Natural killer cell treated with Interleukin-12 subunit alpha and Interleukin-12 subunit beta and Interleukin-15 and Interleukin-18, amount 100 ng/mL, for 72 hours (primary cell): ENCODE results near the gene PIAS1. TPM values are rescaled to one million over a fixed set of nuclear protein-coding genes. Genes with fewer than 3 reads are reported as not detected.

Experiments
- ATAC-seq, 2 donors: fragments of 150-1000 bp; cut with Tn5 transposase in 1 of 2; sonication (Bioruptor Pico), chemical (Tn5 transposase) in 1 of 2; 2 replicates each; pipeline ENCODE4 v1.10.0; 2021
- DNase-seq: peaks from one replicate; pipeline ENCODE4 v3.0.0; 2022; ENCODE audit warnings: low spot score
- H3K27ac Mint-ChIP-seq, 2 donors: 1 replicate in 1 of 2; 2 replicates in 1 of 2; pipeline ENCODE4 v1.8.0; 2022; ENCODE audit warnings: mixed read lengths in 2 of 2, mild to moderate bottlenecking in 1 of 2, moderate library complexity in 1 of 2
- H3K27me3 Mint-ChIP-seq, 2 donors: 1 replicate in 1 of 2; 2 replicates in 1 of 2; pipeline ENCODE4 v1.8.0; 2022; ENCODE audit warnings: mixed read lengths in 2 of 2
- H3K36me3 Mint-ChIP-seq: one replicate; pipeline ENCODE4 v1.8.0; 2022; ENCODE audit warnings: mixed read lengths
- H3K4me1 Mint-ChIP-seq, 2 donors: 1 replicate in 1 of 2; 2 replicates in 1 of 2; pipeline ENCODE4 v1.8.0; 2022; ENCODE audit warnings: low read depth in 2 of 2, mixed read lengths in 2 of 2, mild to moderate bottlenecking in 1 of 2
- H3K4me3 Mint-ChIP-seq: one replicate; pipeline ENCODE4 v1.8.0; 2022; ENCODE audit warnings: mixed read lengths
- H3K9me3 Mint-ChIP-seq: 2 replicates; pipeline ENCODE4 v1.8.0; 2022; ENCODE audit warnings: mixed read lengths
- total RNA-seq, 2 donors: library from RNA; stranded (reverse); gene quantifications; one replicate each; pipeline ENCODE4 v1.2.3, GENCODE V29; 2022

PIAS1 gene
- total RNA-seq, 2 donors from 2014 or later: 35.0 to 50.4 TPM

DNA sequence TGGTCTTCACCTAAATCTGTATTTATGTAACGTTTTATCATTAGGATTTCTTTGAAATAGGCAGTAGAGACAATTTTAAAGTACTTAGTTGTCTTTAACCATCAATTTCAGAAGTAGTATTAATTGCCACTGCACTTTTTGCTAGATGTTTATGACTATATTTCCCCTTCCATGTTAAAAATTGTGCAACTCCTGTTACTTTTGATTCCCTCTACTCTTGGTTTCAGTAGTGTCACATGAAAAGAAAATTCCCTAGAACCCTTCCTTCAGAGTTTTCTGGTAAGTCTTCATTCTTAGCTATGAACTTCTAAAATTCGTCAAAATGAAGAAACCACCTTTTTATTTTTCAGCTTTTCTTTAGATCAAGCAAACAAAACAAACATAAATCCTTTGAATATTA, 7.1 kb downstream of the PIAS1 start:
- no peaks in the 10 kb centered on the region for H3K9me3 Mint-ChIP-seq
- peaks cover 33 to 40% of the 10 kb centered on the region in 2 donors for H3K4me1 Mint-ChIP-seq
- DNase-seq (no peak), ATAC-seq (no peak)
- no peak overlapping the region for H3K4me3 Mint-ChIP-seq
- peak overlapping the region in 1 of 2 donors; percentile 47 for H3K27ac Mint-ChIP-seq
- no peaks in the 10 kb centered on the region for H3K36me3 Mint-ChIP-seq
- no peaks in the 10 kb centered on the region for H3K27me3 Mint-ChIP-seq

DNA sequence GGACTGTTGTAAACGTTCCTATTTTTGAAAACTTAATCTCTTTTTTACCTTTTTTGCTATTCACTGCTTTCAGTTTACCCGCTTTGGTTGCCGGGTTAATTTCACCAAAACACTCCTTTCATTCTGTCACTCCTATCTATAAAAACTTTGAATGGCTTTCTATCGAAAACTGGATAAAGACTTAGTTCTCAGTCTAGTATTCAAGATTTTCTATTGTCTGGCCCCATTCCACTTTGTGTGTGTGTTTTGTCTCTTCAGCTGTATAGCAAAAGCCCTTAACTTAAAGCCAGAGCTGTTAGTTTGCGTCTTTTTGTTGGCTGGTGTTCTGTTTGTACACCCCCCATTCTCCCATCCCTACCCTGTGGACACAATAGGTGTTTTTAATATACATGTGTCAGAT, 7.5 kb downstream of the PIAS1 start:
- no peaks in the 10 kb centered on the region for H3K36me3 Mint-ChIP-seq
- H3K4me1 Mint-ChIP-seq: peaks cover 28 to 36% of the 10 kb centered on the region in 2 donors
- peak overlapping the region; percentile 18 for H3K4me3 Mint-ChIP-seq
- ATAC-seq: no peak
- no peaks in the 10 kb centered on the region for H3K9me3 Mint-ChIP-seq
- H3K27me3 Mint-ChIP-seq: no peaks in the 10 kb centered on the region
- DNase-seq: no peak
- H3K27ac Mint-ChIP-seq: peak overlapping the region; percentile 47 to 58

- Mint-ChIP-seq H3K27me3 (no peaks in the 10 kb centered on the region), H3K4me3 (peak overlapping the region; percentile 18), H3K9me3 (no peaks in the 10 kb centered on the region), H3K27ac (peak overlapping the region; percentile 47 to 58), H3K4me1 (peaks cover 26 to 29% of the 10 kb centered on the region in 2 donors), H3K36me3 (no peaks in the 10 kb centered on the region)
- DNase-seq: no peak
- ATAC-seq: no peak
Measured at GRCh38 chr15:68062214-68062613, 8.1 kb downstream of the PIAS1 start.

DNA sequence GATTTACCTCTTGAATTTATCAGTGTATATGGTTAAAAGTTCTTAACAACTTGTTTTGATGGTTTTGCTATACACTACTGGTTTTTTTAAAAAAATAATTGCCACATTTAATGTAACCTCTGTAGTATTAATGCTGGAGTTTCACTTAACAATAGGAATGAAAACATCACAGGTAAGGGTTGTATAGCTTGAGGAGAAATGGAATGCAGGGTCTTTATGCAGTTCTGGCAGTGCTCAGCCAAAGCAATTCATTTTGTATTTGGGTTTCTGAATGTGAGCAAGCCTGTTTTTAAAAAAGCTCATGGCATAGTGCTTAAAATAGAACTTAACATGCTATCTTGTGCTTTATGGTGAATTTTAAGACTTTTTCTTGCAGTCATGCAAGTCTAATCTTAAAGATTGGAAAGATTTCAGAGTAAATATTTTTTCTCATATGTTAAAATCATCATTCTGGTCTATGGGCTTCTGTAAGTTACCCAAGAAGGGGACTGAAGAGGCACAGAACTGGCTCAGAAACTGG, 8.9 kb downstream of the PIAS1 start:
- H3K9me3 Mint-ChIP-seq: no peaks in the 10 kb centered on the region
- no peaks in the 10 kb centered on the region for H3K36me3 Mint-ChIP-seq
- H3K4me3 Mint-ChIP-seq: no peak overlapping the region
- H3K4me1 Mint-ChIP-seq: peaks cover 21 to 25% of the 10 kb centered on the region in 2 donors
- peak overlapping the region in 1 of 2 donors; percentile 29 for H3K27ac Mint-ChIP-seq
- DNase-seq (no peak), ATAC-seq (no peak)
- no peaks in the 10 kb centered on the region for H3K27me3 Mint-ChIP-seq

GRCh38 chr15:68063606-68064005, 9.5 kb downstream of the PIAS1 start:
- Mint-ChIP-seq H3K27me3 (no peaks in the 10 kb centered on the region), H3K4me3 (no peak overlapping the region), H3K36me3 (no peaks in the 10 kb centered on the region), H3K4me1 (peaks cover 21 to 25% of the 10 kb centered on the region in 2 donors), H3K27ac (no peak overlapping the region), H3K9me3 (no peaks in the 10 kb centered on the region)
- DNase-seq (no peak), ATAC-seq (no peak)

DNA sequence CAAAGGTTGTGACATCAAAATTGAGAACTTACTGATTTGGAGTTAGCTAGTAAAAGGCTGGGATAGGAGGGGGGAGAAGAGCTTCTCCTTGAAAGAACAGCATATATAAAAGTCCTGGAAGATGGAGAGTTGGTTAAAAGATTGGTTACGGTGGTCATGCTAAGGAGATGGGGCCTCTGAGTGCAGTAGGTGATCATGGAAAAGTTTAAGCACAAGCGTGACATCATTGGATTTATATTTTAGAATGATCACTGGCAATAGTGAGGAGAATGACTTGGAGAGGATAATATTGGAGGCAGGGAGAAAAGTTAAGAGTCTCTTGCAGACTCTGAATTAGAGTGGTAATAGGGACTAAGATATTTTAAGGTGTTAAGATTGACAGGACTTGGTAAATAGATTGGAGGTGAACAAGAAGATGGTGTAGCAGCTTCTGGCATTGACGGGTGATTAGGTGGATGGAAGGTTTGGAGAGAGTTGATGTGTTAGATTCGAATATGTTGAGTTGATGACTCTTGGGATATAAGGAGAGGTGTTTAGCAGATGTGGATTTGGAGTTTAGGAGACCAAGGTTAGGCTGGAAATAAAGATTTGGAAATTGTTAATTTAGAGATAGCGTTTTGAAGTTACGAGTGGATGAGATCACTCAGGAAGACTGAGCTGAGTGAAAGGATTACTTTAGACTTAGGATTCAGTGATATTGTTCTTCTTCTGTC, 19.6 kb downstream of the PIAS1 start:
- ATAC-seq (no peak), DNase-seq (no peak)
- Mint-ChIP-seq H3K27me3 (no peaks in the 10 kb centered on the region), H3K36me3 (no peaks in the 10 kb centered on the region), H3K4me3 (no peak overlapping the region), H3K9me3 (no peaks in the 10 kb centered on the region), H3K27ac (no peak overlapping the region), H3K4me1 (peaks cover 47 to 52% of the 10 kb centered on the region in 2 donors)

GRCh38 chr15:68075764-68076385, 21.8 kb downstream of the PIAS1 start:
- no peak for DNase-seq
- no peaks in the 10 kb centered on the region for H3K36me3 Mint-ChIP-seq
- H3K4me1 Mint-ChIP-seq: peaks cover 44 to 54% of the 10 kb centered on the region in 2 donors

GRCh38 chr15:68078365-68078764, 24.2 kb downstream of the PIAS1 start:
- no peak for ATAC-seq
- Mint-ChIP-seq H3K9me3 (no peaks in the 10 kb centered on the region), H3K4me1 (peaks cover 50 to 67% of the 10 kb centered on the region in 2 donors), H3K27me3 (no peaks in the 10 kb centered on the region), H3K36me3 (no peaks in the 10 kb centered on the region), H3K27ac (no peak overlapping the region), H3K4me3 (no peak overlapping the region)
- no peak for DNase-seq

More at GRCh38 chr15:68075764-68076385, 21.8 kb downstream of the PIAS1 start:
- no peak overlapping the region for H3K4me3 Mint-ChIP-seq
- no peak for ATAC-seq
- H3K27me3 Mint-ChIP-seq: no peaks in the 10 kb centered on the region
- no peak overlapping the region for H3K27ac Mint-ChIP-seq
- H3K9me3 Mint-ChIP-seq: no peaks in the 10 kb centered on the region

DNA sequence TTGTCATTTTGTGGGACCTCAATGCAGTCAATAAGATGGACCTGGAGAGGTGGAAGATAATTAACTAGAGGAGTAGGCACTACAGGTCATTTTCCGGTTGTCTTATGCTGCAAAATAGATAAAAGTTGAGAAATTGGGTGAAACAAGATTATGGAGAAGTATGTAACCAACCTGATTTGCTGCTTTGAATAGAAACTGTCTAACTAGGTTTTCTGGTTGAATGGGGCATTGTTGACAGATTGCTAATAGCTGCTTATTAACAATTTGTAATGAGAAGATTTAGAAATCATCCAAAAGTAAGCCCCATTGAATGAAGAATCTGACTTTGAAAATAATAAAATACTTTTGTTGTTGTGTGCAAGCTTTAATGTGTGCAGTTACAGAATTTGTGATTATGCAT, 26.2 kb downstream of the PIAS1 start:
- H3K4me1 Mint-ChIP-seq: peaks cover 52 to 69% of the 10 kb centered on the region in 2 donors
- H3K4me3 Mint-ChIP-seq: peak overlapping the region; percentile 2
- H3K27ac Mint-ChIP-seq: no peak overlapping the region
- DNase-seq (no peak), ATAC-seq (no peak)
- H3K36me3 Mint-ChIP-seq: no peaks in the 10 kb centered on the region
- H3K9me3 Mint-ChIP-seq: no peaks in the 10 kb centered on the region
- no peaks in the 10 kb centered on the region for H3K27me3 Mint-ChIP-seq

GRCh38 chr15:68080783-68081182, 26.7 kb downstream of the PIAS1 start:
- Mint-ChIP-seq H3K27me3 (no peaks in the 10 kb centered on the region), H3K27ac (peak overlapping the region in 1 of 2 donors; percentile 36), H3K36me3 (no peaks in the 10 kb centered on the region), H3K4me3 (no peak overlapping the region), H3K9me3 (no peaks in the 10 kb centered on the region), H3K4me1 (peaks cover 52 to 70% of the 10 kb centered on the region in 2 donors)
- ATAC-seq (no peak), DNase-seq (no peak)

GRCh38 chr15:68081869-68082505, 27.9 kb downstream of the PIAS1 start:
- DNase-seq (no peak), ATAC-seq (no peak)
- Mint-ChIP-seq H3K27ac (peak overlapping the region in 1 of 2 donors; percentile 36), H3K36me3 (peaks cover 5% of the 10 kb centered on the region), H3K9me3 (no peaks in the 10 kb centered on the region), H3K27me3 (no peaks in the 10 kb centered on the region), H3K4me3 (no peak overlapping the region), H3K4me1 (peaks cover 52 to 66% of the 10 kb centered on the region in 2 donors)

- Mint-ChIP-seq H3K36me3 (peaks cover 5% of the 10 kb centered on the region), H3K4me1 (peaks cover 47 to 60% of the 10 kb centered on the region in 2 donors), H3K9me3 (no peaks in the 10 kb centered on the region), H3K4me3 (no peak overlapping the region), H3K27ac (peak overlapping the region in 1 of 2 donors; percentile 36), H3K27me3 (no peaks in the 10 kb centered on the region)
- ATAC-seq (no peak), DNase-seq (no peak)
Measured at GRCh38 chr15:68082735-68083134, 28.6 kb downstream of the PIAS1 start.

DNA sequence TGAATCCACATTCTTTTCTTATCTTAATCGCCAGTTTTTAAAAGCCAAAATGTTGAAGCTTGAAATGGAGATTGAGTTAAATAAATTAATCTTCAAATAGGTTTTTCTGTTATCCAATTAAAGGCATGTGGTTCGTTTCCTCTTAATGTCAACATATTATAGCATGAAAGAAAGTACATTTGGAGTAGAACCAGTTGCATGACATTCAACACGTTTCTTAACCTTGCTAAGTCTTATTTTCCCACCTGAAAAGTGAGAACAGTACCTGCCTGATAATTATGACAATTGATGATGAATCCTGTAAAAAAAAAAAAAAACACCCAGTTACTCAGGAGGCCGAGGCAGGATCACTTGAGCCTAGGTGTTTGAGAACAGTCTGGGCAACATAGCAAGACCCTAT, 29.3 kb downstream of the PIAS1 start:
- Mint-ChIP-seq H3K4me3 (no peak overlapping the region), H3K27me3 (no peaks in the 10 kb centered on the region), H3K27ac (no peak overlapping the region), H3K36me3 (peaks cover 5% of the 10 kb centered on the region), H3K9me3 (no peaks in the 10 kb centered on the region), H3K4me1 (peaks cover 41 to 53% of the 10 kb centered on the region in 2 donors)
- DNase-seq: no peak
- no peak for ATAC-seq

DNA sequence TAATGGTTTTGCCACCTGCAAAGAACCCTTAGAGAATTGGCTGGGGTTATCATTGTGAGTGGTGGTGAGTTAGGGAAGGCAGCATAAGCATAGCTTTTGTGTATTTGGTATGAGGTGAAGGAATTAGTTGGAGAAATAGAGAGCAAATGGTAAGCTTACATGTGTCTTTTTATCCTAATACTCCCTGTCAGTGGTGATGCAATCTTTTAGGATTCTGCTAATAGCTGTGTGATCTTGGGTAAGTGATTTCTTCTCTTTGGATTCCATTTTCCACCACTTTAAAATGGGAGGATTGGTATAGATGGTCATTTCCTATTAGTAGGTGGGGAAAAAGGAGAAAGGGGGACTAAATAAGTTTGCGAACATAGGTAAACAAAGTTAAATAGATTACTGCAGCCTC, 30.9 kb downstream of the PIAS1 start:
- Mint-ChIP-seq H3K27me3 (no peaks in the 10 kb centered on the region), H3K9me3 (no peaks in the 10 kb centered on the region), H3K4me3 (no peak overlapping the region), H3K27ac (no peak overlapping the region), H3K36me3 (peaks cover 5% of the 10 kb centered on the region), H3K4me1 (peaks cover 38 to 48% of the 10 kb centered on the region in 2 donors)
- ATAC-seq: no peak
- no peak for DNase-seq
